SK-N-SH treated with all-trans-retinoic acid at 6 μM for 48 hours (cell line): ENCODE measurements around the gene SLC38A2.

Source experiments
- ARNTL ChIP-seq: fragments of 450-650 bp; formaldehyde crosslinking; IDR thresholded peaks from 2 replicates; pipeline ENCODE4 v1.5.0; 2020; ENCODE audit warnings: low read depth, mild to moderate bottlenecking, moderate library complexity, borderline replicate concordance
- BACH2 ChIP-seq: fragments of 250-450 bp; sonication (Bioruptor Pico); IDR thresholded peaks from 2 replicates; pipeline ENCODE4 v1.9.0; 2021; ENCODE audit warnings: mild to moderate bottlenecking, borderline replicate concordance
- CREB5 ChIP-seq: fragments of 250-450 bp; sonication (Bioruptor Pico); IDR thresholded peaks from 2 replicates; pipeline ENCODE4 v1.5.1; 2020; ENCODE audit warnings: low read depth, mild to moderate bottlenecking, moderate library complexity
- CSDC2 ChIP-seq: fragments of 250-450 bp; sonication (Bioruptor Pico); IDR thresholded peaks from 2 replicates; pipeline ENCODE4 v1.5.0; 2020; ENCODE audit warnings: mild to moderate bottlenecking, moderate library complexity
- ESRRG ChIP-seq: fragments of 250-450 bp; sonication (Bioruptor Pico); IDR thresholded peaks from 2 replicates; pipeline ENCODE4 v1.6.1; 2021; ENCODE audit warnings: mild to moderate bottlenecking
- GLIS3 ChIP-seq: fragments of 250-450 bp; sonication (Bioruptor Pico); IDR thresholded peaks from 2 replicates; pipeline ENCODE4 v1.5.0; 2020; ENCODE audit warnings: mild to moderate bottlenecking, moderate library complexity
- PATZ1 ChIP-seq: fragments of 250-450 bp; sonication (Bioruptor Pico); IDR thresholded peaks from 2 replicates; pipeline ENCODE4 v1.8.0; 2020; ENCODE audit warnings: mild to moderate bottlenecking, moderate library complexity, borderline replicate concordance
- RARB ChIP-seq: fragments of 250-450 bp; sonication (Bioruptor Pico); IDR thresholded peaks from 2 replicates; pipeline ENCODE4 v1.8.0; 2021; ENCODE audit warnings: mild to moderate bottlenecking, moderate library complexity
- SNAI2 ChIP-seq: fragments of 250-450 bp; sonication (Bioruptor Pico); IDR thresholded peaks from 2 replicates; pipeline ENCODE4 v1.5.0; 2020; ENCODE audit warnings: mild to moderate bottlenecking, moderate library complexity
- ZC3H10 ChIP-seq: fragments of 250-450 bp; sonication (Bioruptor Pico); IDR thresholded peaks from 2 replicates; pipeline ENCODE4 v1.5.1; 2021; ENCODE audit warnings: mild to moderate bottlenecking, moderate library complexity
- ZFP30 ChIP-seq: fragments of 450-650 bp; formaldehyde crosslinking; IDR thresholded peaks from 2 replicates; pipeline ENCODE4 v1.5.0; 2022; ENCODE audit warnings: mild to moderate bottlenecking, moderate library complexity
- ZNF565 ChIP-seq: fragments of 450-650 bp; formaldehyde crosslinking; conservative IDR thresholded peaks from 2 replicates; pipeline ENCODE4 v1.5.0; 2020; ENCODE audit warnings: low read depth, mild to moderate bottlenecking, moderate library complexity
- TF ChIP-seq, protein P1 (sequence below): fragments of 250-450 bp; sonication (Bioruptor Pico); IDR thresholded peaks from 2 replicates; pipeline ENCODE4 v1.5.0; 2020; ENCODE audit warnings: mild to moderate bottlenecking, moderate library complexity

GRCh38 chr12:46386877-46387629 lies 14.5 kb upstream of the SLC38A2 start:
- TF ChIP-seq RARB (CRISPR knock-in tag) (no peak), ZNF565 (CRISPR knock-in tag) (no peak), ARNTL (CRISPR knock-in tag) (no peak), CREB5 (CRISPR knock-in tag) (no peak), PATZ1 (CRISPR knock-in tag) (no peak), CSDC2 (no peak), ZC3H10 (CRISPR knock-in tag) (no peak), BACH2 (CRISPR knock-in tag) (no peak), ESRRG (CRISPR knock-in tag) (no peak), SNAI2 (CRISPR knock-in tag) (no peak), ZFP30 (CRISPR knock-in tag) (no peak), GLIS3 (CRISPR knock-in tag) (no peak)
- TF ChIP-seq, protein P1, sequence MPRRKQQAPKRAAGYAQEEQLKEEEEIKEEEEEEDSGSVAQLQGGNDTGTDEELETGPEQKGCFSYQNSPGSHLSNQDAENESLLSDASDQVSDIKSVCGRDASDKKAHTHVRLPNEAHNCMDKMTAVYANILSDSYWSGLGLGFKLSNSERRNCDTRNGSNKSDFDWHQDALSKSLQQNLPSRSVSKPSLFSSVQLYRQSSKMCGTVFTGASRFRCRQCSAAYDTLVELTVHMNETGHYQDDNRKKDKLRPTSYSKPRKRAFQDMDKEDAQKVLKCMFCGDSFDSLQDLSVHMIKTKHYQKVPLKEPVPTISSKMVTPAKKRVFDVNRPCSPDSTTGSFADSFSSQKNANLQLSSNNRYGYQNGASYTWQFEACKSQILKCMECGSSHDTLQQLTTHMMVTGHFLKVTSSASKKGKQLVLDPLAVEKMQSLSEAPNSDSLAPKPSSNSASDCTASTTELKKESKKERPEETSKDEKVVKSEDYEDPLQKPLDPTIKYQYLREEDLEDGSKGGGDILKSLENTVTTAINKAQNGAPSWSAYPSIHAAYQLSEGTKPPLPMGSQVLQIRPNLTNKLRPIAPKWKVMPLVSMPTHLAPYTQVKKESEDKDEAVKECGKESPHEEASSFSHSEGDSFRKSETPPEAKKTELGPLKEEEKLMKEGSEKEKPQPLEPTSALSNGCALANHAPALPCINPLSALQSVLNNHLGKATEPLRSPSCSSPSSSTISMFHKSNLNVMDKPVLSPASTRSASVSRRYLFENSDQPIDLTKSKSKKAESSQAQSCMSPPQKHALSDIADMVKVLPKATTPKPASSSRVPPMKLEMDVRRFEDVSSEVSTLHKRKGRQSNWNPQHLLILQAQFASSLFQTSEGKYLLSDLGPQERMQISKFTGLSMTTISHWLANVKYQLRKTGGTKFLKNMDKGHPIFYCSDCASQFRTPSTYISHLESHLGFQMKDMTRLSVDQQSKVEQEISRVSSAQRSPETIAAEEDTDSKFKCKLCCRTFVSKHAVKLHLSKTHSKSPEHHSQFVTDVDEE (CRISPR knock-in tag), result no peak
